K562 (cell line): Measurements from ENCODE around the gene RAB4B. TPM values are rescaled to one million over a fixed set of nuclear protein-coding genes. Genes with fewer than 3 reads are reported as not detected.

Experiments
- polyA plus RNA-seq, 8 experiments: library from polyadenylated mRNA; depleted of rRNA in 4 of 8; stranded (reverse) in 5 of 8; unstranded in 3 of 8; fragments of >200 nt; fragmentation: Nextera tagmentation in 2 of 8; fragmentation: Illumina TruSeq in 1 of 8; extraction: Ambion mirVana in 2 of 8; extraction: Trizol in 1 of 8; gene quantifications; 2 replicates each; pipeline versions ENCODE4 v1.2.1 to v1.2.3, GENCODE V29; 2011 to 2014; ENCODE audit warnings: inconsistent platforms in 1 of 8, missing spikeins in 1 of 8
- total RNA-seq, 7 experiments: library from RNA; depleted of rRNA in 6 of 7; stranded (reverse); fragments of >200 nt in 6 of 7; fragmentation: Illumina TruSeq in 2 of 7; extraction: Trizol in 2 of 7; gene quantifications; 2 replicates each; pipeline versions ENCODE4 v1.2.1 to v1.2.3, GENCODE V29; 2011 to 2021; ENCODE audit warnings: low replicate concordance in 1 of 7
- TF ChIP-seq, protein P1 (sequence below): fragments of 450-650 bp; IDR thresholded peaks from 2 replicates; pipeline ENCODE4 v1.6.1; 2016; ENCODE audit warnings: mild to moderate bottlenecking, moderate library complexity

RAB4B gene
- total and polyA plus RNA-seq, 9 of the 15 experiments (the other 6 are each of a cell fraction or from before 2014, with no cell fraction given): 0.28 to 20.4 (median 9.0) TPM

GRCh38 chr19:40740747-40741146 is 37.3 kb upstream of the RAB4B start (continued):
- TF ChIP-seq, protein P1, sequence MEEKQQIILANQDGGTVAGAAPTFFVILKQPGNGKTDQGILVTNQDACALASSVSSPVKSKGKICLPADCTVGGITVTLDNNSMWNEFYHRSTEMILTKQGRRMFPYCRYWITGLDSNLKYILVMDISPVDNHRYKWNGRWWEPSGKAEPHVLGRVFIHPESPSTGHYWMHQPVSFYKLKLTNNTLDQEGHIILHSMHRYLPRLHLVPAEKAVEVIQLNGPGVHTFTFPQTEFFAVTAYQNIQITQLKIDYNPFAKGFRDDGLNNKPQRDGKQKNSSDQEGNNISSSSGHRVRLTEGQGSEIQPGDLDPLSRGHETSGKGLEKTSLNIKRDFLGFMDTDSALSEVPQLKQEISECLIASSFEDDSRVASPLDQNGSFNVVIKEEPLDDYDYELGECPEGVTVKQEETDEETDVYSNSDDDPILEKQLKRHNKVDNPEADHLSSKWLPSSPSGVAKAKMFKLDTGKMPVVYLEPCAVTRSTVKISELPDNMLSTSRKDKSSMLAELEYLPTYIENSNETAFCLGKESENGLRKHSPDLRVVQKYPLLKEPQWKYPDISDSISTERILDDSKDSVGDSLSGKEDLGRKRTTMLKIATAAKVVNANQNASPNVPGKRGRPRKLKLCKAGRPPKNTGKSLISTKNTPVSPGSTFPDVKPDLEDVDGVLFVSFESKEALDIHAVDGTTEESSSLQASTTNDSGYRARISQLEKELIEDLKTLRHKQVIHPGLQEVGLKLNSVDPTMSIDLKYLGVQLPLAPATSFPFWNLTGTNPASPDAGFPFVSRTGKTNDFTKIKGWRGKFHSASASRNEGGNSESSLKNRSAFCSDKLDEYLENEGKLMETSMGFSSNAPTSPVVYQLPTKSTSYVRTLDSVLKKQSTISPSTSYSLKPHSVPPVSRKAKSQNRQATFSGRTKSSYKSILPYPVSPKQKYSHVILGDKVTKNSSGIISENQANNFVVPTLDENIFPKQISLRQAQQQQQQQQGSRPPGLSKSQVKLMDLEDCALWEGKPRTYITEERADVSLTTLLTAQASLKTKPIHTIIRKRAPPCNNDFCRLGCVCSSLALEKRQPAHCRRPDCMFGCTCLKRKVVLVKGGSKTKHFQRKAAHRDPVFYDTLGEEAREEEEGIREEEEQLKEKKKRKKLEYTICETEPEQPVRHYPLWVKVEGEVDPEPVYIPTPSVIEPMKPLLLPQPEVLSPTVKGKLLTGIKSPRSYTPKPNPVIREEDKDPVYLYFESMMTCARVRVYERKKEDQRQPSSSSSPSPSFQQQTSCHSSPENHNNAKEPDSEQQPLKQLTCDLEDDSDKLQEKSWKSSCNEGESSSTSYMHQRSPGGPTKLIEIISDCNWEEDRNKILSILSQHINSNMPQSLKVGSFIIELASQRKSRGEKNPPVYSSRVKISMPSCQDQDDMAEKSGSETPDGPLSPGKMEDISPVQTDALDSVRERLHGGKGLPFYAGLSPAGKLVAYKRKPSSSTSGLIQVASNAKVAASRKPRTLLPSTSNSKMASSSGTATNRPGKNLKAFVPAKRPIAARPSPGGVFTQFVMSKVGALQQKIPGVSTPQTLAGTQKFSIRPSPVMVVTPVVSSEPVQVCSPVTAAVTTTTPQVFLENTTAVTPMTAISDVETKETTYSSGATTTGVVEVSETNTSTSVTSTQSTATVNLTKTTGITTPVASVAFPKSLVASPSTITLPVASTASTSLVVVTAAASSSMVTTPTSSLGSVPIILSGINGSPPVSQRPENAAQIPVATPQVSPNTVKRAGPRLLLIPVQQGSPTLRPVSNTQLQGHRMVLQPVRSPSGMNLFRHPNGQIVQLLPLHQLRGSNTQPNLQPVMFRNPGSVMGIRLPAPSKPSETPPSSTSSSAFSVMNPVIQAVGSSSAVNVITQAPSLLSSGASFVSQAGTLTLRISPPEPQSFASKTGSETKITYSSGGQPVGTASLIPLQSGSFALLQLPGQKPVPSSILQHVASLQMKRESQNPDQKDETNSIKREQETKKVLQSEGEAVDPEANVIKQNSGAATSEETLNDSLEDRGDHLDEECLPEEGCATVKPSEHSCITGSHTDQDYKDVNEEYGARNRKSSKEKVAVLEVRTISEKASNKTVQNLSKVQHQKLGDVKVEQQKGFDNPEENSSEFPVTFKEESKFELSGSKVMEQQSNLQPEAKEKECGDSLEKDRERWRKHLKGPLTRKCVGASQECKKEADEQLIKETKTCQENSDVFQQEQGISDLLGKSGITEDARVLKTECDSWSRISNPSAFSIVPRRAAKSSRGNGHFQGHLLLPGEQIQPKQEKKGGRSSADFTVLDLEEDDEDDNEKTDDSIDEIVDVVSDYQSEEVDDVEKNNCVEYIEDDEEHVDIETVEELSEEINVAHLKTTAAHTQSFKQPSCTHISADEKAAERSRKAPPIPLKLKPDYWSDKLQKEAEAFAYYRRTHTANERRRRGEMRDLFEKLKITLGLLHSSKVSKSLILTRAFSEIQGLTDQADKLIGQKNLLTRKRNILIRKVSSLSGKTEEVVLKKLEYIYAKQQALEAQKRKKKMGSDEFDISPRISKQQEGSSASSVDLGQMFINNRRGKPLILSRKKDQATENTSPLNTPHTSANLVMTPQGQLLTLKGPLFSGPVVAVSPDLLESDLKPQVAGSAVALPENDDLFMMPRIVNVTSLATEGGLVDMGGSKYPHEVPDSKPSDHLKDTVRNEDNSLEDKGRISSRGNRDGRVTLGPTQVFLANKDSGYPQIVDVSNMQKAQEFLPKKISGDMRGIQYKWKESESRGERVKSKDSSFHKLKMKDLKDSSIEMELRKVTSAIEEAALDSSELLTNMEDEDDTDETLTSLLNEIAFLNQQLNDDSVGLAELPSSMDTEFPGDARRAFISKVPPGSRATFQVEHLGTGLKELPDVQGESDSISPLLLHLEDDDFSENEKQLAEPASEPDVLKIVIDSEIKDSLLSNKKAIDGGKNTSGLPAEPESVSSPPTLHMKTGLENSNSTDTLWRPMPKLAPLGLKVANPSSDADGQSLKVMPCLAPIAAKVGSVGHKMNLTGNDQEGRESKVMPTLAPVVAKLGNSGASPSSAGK: no peak
